GM10266 (cell line): Measurements from ENCODE around the gene LLGL2.

Experiments used
- DNase-seq: peaks from one replicate; pipeline ENCODE4 v3.0.0; 2012; ENCODE audit errors: extremely low spot score
- CTCF ChIP-seq: IDR thresholded peaks from 2 replicates; pipeline ENCODE4 v1.5.1; 2012; ENCODE audit warnings: mild to moderate bottlenecking, low read depth; ENCODE audit not compliant: control insufficient read depth, insufficient read depth; ENCODE audit errors: missing control alignments

Gene LLGL2

GRCh38 chr17:75550139-75550465 lies 24.6 kb downstream of the LLGL2 start:
- no peak for TF ChIP-seq CTCF
- DNase-seq, result no peak

DNA sequence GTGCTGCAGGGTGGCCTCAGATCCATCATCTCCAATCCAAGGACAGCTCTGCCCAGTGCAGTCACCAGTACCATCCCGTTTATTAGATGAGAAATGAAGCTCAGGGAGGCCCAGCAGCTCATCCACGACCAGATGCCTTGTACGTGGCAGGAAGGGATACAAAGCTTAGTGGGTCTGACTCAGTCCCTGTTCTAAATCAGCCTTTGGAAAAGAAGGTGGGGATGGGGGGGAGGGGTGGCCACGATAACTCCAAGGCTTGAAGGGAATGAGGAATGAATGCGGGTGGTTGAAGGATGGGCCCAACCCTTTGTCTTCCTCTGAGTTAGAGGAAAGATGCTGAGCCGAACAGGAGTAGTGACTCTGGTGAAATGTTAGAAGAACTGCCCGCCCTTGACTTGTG lies 25.8 kb downstream of the LLGL2 start:
- no peak for TF ChIP-seq CTCF
- DNase-seq, result no peak

- TF ChIP-seq CTCF, result no peak
- no peak for DNase-seq
Observed at GRCh38 chr17:75552425-75553294, 27.2 kb downstream of the LLGL2 start.

GRCh38 chr17:75553295-75554110 lies 28.0 kb downstream of the LLGL2 start:
- DNase-seq, result no peak

GRCh38 chr17:75555679-75556153 lies 30.2 kb downstream of the LLGL2 start:
- DNase-seq, result no peak
- no peak for TF ChIP-seq CTCF

More at GRCh38 chr17:75553295-75554110, 28.0 kb downstream of the LLGL2 start:
- TF ChIP-seq CTCF, result no peak

DNA sequence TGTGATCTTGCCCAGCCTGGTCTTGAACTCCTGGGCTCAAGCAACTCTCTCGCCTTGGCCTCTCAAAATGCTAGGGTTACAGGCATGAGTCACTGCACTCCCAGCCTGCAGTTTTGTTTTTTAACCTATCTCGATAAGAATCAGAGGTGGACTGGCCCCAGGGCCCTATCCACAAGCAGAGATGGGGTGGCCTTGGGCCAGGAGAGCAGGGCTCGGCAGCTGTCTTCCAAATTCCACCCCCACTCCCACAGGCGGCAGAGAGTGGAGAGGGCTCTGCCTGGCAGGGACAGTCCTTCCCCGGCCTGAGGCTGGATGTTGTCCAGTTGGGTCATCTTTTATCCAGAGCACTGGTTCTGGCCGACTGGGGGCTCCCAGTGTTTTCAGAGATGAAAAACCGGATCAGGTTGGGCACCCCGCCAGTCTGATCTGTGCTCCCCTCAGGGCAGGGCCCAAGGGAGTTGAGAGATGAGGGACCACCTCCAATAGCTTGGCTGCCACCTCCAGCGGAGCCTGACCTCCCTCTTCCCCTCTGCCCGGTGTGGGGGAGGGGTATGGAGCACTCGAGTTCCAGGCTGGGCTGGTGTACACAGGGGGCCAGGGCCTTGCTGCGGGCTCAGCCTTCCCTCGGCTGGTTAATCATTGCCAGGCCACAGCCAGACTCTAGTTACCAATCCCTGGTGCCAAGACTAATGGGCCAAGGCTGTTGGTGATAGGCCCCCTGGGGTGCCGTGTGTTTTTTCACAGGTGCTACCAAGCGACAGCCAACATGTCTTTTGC lies 31.8 kb downstream of the LLGL2 start:
- no peak for DNase-seq
- TF ChIP-seq CTCF, result no peak
